Liver (tissue), 3 donors: ENCODE results near the gene C1orf216.

Source experiments
- EGR1 ChIP-seq, 2 donors: IDR thresholded peaks; 2 replicates each; pipeline ENCODE4 v1.6.1; 2016 to 2018; ENCODE audit warnings: antibody characterized with exemption in 2 of 2, low read depth in 2 of 2
- JUND ChIP-seq, 2 donors: IDR thresholded peaks; 2 replicates each; pipeline ENCODE4 v1.6.1; 2016; ENCODE audit warnings: antibody characterized with exemption in 2 of 2
- NR2F2 ChIP-seq: IDR thresholded peaks from 2 replicates; pipeline ENCODE4 v1.6.1; 2016; ENCODE audit warnings: antibody characterized with exemption
- REST ChIP-seq: IDR thresholded peaks from 2 replicates; pipeline ENCODE4 v1.6.1; 2016; ENCODE audit warnings: antibody characterized with exemption, mild to moderate bottlenecking
- TAF1 ChIP-seq: conservative IDR thresholded peaks from 2 replicates; pipeline ENCODE4 v1.6.1; 2016; ENCODE audit warnings: antibody characterized with exemption, mild to moderate bottlenecking
- YY1 ChIP-seq: IDR thresholded peaks from 2 replicates; pipeline ENCODE4 v1.6.1; 2016; ENCODE audit warnings: antibody characterized with exemption, mild to moderate bottlenecking
- ZBTB33 ChIP-seq: IDR thresholded peaks from 2 replicates; pipeline ENCODE4 v1.6.1; 2016; ENCODE audit warnings: antibody characterized with exemption
- TF ChIP-seq, protein P1 (sequence below): fragments of 150-350 bp; IDR thresholded peaks from 2 replicates; pipeline ENCODE4 v1.5.1; 2017; ENCODE audit warnings: improper control_type of control experiment, low read depth, low read length; ENCODE audit not compliant: missing input control
- TF ChIP-seq, protein P2 (sequence below): IDR thresholded peaks from 2 replicates; pipeline ENCODE4 v1.6.1; 2016; ENCODE audit warnings: antibody characterized with exemption
- donor health status: healthy.
- donor health status: healthy.

DNA sequence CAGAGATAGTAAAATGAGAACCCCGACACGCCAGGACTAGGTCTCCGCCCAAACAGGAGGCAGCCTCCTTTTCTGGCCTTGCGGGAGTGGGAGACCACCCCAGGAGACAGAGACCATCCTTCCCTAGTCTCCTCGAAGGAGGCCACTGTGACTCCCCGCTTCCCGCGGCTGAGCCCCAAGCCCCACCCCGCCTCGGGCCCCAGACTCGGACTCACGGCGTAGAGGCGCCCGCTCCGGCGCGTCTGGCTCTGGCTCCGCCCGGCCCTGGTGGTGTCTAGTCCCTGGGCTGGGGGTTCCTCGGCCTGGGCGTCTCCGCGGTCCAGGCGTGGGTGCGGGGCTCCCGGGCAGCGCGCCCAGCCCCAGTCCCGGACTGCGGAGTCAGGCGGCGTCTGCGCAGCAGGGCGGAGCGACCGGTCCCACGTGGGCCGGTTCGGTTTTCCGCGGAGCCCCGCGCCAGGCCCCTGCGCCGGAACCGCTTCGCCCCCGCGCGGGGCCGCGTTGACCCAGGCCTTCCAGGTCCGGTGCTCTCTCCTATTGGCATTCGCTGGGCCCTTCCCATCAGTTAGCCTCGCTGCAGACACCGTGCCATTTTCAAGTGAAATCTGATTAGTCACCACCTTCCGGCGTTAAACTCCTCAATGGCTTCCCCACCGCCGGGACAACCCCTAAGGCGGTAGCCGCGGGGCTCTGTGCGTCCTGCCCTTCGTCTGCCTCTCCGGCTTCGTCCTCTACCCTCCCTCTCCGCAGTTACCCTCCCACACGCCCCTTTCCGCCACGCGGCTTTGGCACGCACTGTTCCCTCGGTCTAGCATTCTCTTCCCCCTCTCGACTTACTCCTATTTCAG, at the start of gene C1orf216:
- TF ChIP-seq, protein P1, sequence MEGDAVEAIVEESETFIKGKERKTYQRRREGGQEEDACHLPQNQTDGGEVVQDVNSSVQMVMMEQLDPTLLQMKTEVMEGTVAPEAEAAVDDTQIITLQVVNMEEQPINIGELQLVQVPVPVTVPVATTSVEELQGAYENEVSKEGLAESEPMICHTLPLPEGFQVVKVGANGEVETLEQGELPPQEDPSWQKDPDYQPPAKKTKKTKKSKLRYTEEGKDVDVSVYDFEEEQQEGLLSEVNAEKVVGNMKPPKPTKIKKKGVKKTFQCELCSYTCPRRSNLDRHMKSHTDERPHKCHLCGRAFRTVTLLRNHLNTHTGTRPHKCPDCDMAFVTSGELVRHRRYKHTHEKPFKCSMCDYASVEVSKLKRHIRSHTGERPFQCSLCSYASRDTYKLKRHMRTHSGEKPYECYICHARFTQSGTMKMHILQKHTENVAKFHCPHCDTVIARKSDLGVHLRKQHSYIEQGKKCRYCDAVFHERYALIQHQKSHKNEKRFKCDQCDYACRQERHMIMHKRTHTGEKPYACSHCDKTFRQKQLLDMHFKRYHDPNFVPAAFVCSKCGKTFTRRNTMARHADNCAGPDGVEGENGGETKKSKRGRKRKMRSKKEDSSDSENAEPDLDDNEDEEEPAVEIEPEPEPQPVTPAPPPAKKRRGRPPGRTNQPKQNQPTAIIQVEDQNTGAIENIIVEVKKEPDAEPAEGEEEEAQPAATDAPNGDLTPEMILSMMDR, result no peak
- TF ChIP-seq, protein P2, sequence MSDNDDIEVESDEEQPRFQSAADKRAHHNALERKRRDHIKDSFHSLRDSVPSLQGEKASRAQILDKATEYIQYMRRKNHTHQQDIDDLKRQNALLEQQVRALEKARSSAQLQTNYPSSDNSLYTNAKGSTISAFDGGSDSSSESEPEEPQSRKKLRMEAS, result no peak
- TF ChIP-seq REST (no peak), TAF1 (no peak), YY1 (peak; percentile 57), NR2F2 (no peak), EGR1 (IDR thresholded peaks at IDR 0.05; ENCODE audit: low read depth in 2 of 2) (no peak), ZBTB33 (no peak), JUND (IDR thresholded peaks at IDR 0.05) (no peak)
